Karpas-422 (cell line): ENCODE results near the gene NQO1. TPM values are rescaled to one million over a fixed set of nuclear protein-coding genes. Genes with fewer than 3 reads are reported as not detected.

ENCODE experiments used
- DNase-seq: peaks from one replicate; pipeline ENCODE4 v3.0.0-alpha.2; 2015
- H2AFZ ChIP-seq: fragments of 200-600 bp; sonication (generic); 2 replicates; pipeline ENCODE4 v1.6.1; 2014; ENCODE audit warnings: antibody characterized with exemption, low read length, mixed read lengths
- H3K27ac ChIP-seq: fragments of 200-600 bp; sonication (generic); 2 replicates; pipeline ENCODE4 v1.5.1; 2014; ENCODE audit warnings: mild to moderate bottlenecking, low read length, moderate library complexity
- H3K27me3 ChIP-seq: fragments of 200-600 bp; sonication (generic); 2 replicates; pipeline ENCODE4 v1.6.1; 2014; ENCODE audit warnings: low read length, mixed read lengths
- H3K36me3 ChIP-seq: fragments of 200-600 bp; sonication (generic); 2 replicates; pipeline ENCODE4 v1.6.1; 2014; ENCODE audit warnings: low read length, mixed read lengths; ENCODE audit not compliant: insufficient read depth
- H3K4me1 ChIP-seq: fragments of 200-600 bp; sonication (generic); 2 replicates; pipeline ENCODE4 v1.6.1; 2014; ENCODE audit warnings: mild to moderate bottlenecking, low read length, mixed read lengths
- H3K4me2 ChIP-seq: fragments of 200-600 bp; sonication (generic); 2 replicates; pipeline ENCODE4 v1.6.1; 2014; ENCODE audit warnings: low read length, low read depth, mild to moderate bottlenecking; ENCODE audit not compliant: poor library complexity, severe bottlenecking
- H3K4me3 ChIP-seq: fragments of 200-600 bp; sonication (generic); 2 replicates; pipeline ENCODE4 v1.5.1; 2014; ENCODE audit warnings: mild to moderate bottlenecking, antibody characterized with exemption, low read length, mixed read lengths
- H3K79me2 ChIP-seq: fragments of 200-600 bp; sonication (generic); 2 replicates; pipeline ENCODE4 v1.6.1; 2014; ENCODE audit warnings: mild to moderate bottlenecking, low read length, mixed read lengths
- H3K9ac ChIP-seq: fragments of 200-600 bp; sonication (generic); 2 replicates; pipeline ENCODE4 v1.6.0; 2014; ENCODE audit warnings: low read length
- H3K9me2 ChIP-seq: fragments of 200-600 bp; sonication (generic), shearing (Covaris generic); replicated peaks from 2 replicates; pipeline ENCODE4 v1.6.0; 2014; ENCODE audit warnings: mild to moderate bottlenecking, low read length, moderate library complexity; ENCODE audit not compliant: insufficient read depth
- H3K9me3 ChIP-seq: fragments of 300-700, 200-600 bp; sonication (generic); 2 replicates; pipeline ENCODE4 v1.6.1; 2014; ENCODE audit warnings: low read length, mixed read lengths
- H4K20me1 ChIP-seq: fragments of 200-600 bp; sonication (generic); 2 replicates; pipeline ENCODE4 v1.6.1; 2014; ENCODE audit warnings: mild to moderate bottlenecking, antibody characterized with exemption, low read length, low read depth; ENCODE audit not compliant: insufficient read depth
- total RNA-seq: library from RNA; depleted of rRNA; stranded (reverse); fragments of >200 nt; shearing (Covaris generic); gene quantifications from 2 replicates; pipeline ENCODE4 v1.2.3, GENCODE V29; 2014; ENCODE audit warnings: low replicate concordance

Gene NQO1
- total RNA-seq, 1 experiment from 2014 or later: 16.2 TPM

- Histone ChIP-seq H3K9me2 (no peaks in the 10 kb centered on the region), H4K20me1 (no peaks in the 10 kb centered on the region), H3K27me3 (no peaks in the 10 kb centered on the region), H3K79me2 (no peaks in the 10 kb centered on the region), H3K4me1 (no peaks in the 10 kb centered on the region), H2AFZ (no peak overlapping the region), H3K4me3 (no peak overlapping the region), H3K36me3 (peaks cover 54% of the 10 kb centered on the region; the same call in 1 of the 2 replicates), H3K4me2 (no peak overlapping the region), H3K27ac (no peak overlapping the region), H3K9me3 (no peaks in the 10 kb centered on the region), H3K9ac (no peak overlapping the region)
- no peak for DNase-seq
Observed at GRCh38 chr16:69691980-69692911, 34.1 kb downstream of the NQO1 start.

- Histone ChIP-seq H3K9me2 (no peaks in the 10 kb centered on the region), H3K4me2 (no peak overlapping the region), H3K9me3 (no peaks in the 10 kb centered on the region), H4K20me1 (no peaks in the 10 kb centered on the region), H3K79me2 (no peaks in the 10 kb centered on the region), H3K27me3 (no peaks in the 10 kb centered on the region), H3K9ac (no peak overlapping the region), H2AFZ (no peak overlapping the region), H3K4me1 (no peaks in the 10 kb centered on the region), H3K27ac (no peak overlapping the region), H3K36me3 (peaks cover 36% of the 10 kb centered on the region; the same call in 1 of the 2 replicates), H3K4me3 (no peak overlapping the region)
- no peak for DNase-seq
Observed at GRCh38 chr16:69688589-69688988, 37.8 kb downstream of the NQO1 start.

- Histone ChIP-seq H2AFZ (no peak overlapping the region), H3K27ac (no peak overlapping the region), H3K27me3 (no peaks in the 10 kb centered on the region), H3K4me3 (no peak overlapping the region), H3K9me2 (no peaks in the 10 kb centered on the region), H3K4me1 (no peaks in the 10 kb centered on the region), H3K36me3 (peaks cover 41% of the 10 kb centered on the region), H3K9me3 (no peaks in the 10 kb centered on the region), H3K4me2 (no peak overlapping the region), H3K9ac (no peak overlapping the region), H4K20me1 (no peaks in the 10 kb centered on the region), H3K79me2 (0 out of 2 replicates have a peak, but pooled peaks cover 2% of the 10 kb centered on the region)
- no peak for DNase-seq
Observed at GRCh38 chr16:69680358-69680757, 46.0 kb downstream of the NQO1 start.

GRCh38 chr16:69672998-69673713, 53.2 kb downstream of the NQO1 start:
- Histone ChIP-seq H4K20me1 (no peaks in the 10 kb centered on the region), H3K4me1 (peaks cover 11% of the 10 kb centered on the region; the same call in 1 of the 2 replicates), H3K9me3 (no peaks in the 10 kb centered on the region), H3K4me2 (no peak overlapping the region), H3K79me2 (no peaks in the 10 kb centered on the region), H3K36me3 (peaks cover 35% of the 10 kb centered on the region; the same call in 1 of the 2 replicates), H3K9ac (no peak overlapping the region), H3K27ac (no peak overlapping the region), H3K9me2 (no peaks in the 10 kb centered on the region), H2AFZ (no peak overlapping the region), H3K27me3 (no peaks in the 10 kb centered on the region), H3K4me3 (no peak overlapping the region)
- DNase-seq: no peak

- H3K4me1 ChIP-seq: peaks cover 11% of the 10 kb centered on the region; the same call in 1 of the 2 replicates
- H2AFZ ChIP-seq: no peak overlapping the region
- H3K9me2 ChIP-seq: no peaks in the 10 kb centered on the region
- H3K9me3 ChIP-seq: no peaks in the 10 kb centered on the region
- no peaks in the 10 kb centered on the region for H4K20me1 ChIP-seq
- peaks cover 35% of the 10 kb centered on the region; the same call in 1 of the 2 replicates for H3K36me3 ChIP-seq
- H3K4me2 ChIP-seq: no peak overlapping the region
- no peak overlapping the region for H3K27ac ChIP-seq
- H3K9ac ChIP-seq: no peak overlapping the region
- no peak overlapping the region for H3K4me3 ChIP-seq
- H3K27me3 ChIP-seq: no peaks in the 10 kb centered on the region
- H3K79me2 ChIP-seq: no peaks in the 10 kb centered on the region
- DNase-seq: no peak
Observed at GRCh38 chr16:69672315-69672997, 53.9 kb downstream of the NQO1 start.

GRCh38 chr16:69669577-69669976, 56.8 kb downstream of the NQO1 start:
- H3K9me2 ChIP-seq: no peaks in the 10 kb centered on the region
- no peak overlapping the region for H3K9ac ChIP-seq
- H3K79me2 ChIP-seq: no peaks in the 10 kb centered on the region
- H3K4me1 ChIP-seq: peaks cover 9% of the 10 kb centered on the region; the same call in 1 of the 2 replicates
- H3K36me3 ChIP-seq: peaks cover 21% of the 10 kb centered on the region
- H3K4me2 ChIP-seq: no peak overlapping the region
- no peak for DNase-seq
- H4K20me1 ChIP-seq: no peaks in the 10 kb centered on the region
- H2AFZ ChIP-seq: no peak overlapping the region
- H3K4me3 ChIP-seq: no peak overlapping the region
- no peaks in the 10 kb centered on the region for H3K27me3 ChIP-seq
- H3K27ac ChIP-seq: peak overlapping the region; percentile 44; the same call in 1 of the 2 replicates
- H3K9me3 ChIP-seq: no peaks in the 10 kb centered on the region

GRCh38 chr16:69663846-69664245, 62.5 kb downstream of the NQO1 start:
- no peaks in the 10 kb centered on the region for H3K79me2 ChIP-seq
- H4K20me1 ChIP-seq: no peaks in the 10 kb centered on the region
- H3K4me2 ChIP-seq: no peak overlapping the region
- H3K9me2 ChIP-seq: no peaks in the 10 kb centered on the region
- no peak overlapping the region for H2AFZ ChIP-seq
- H3K4me3 ChIP-seq: no peak overlapping the region
- H3K27me3 ChIP-seq: no peaks in the 10 kb centered on the region
- H3K27ac ChIP-seq: no peak overlapping the region
- H3K4me1 ChIP-seq: no peaks in the 10 kb centered on the region
- no peak for DNase-seq
- H3K36me3 ChIP-seq: peaks cover 21% of the 10 kb centered on the region
- no peaks in the 10 kb centered on the region for H3K9me3 ChIP-seq
- no peak overlapping the region for H3K9ac ChIP-seq

GRCh38 chr16:69662901-69663300, 63.5 kb downstream of the NQO1 start:
- H3K36me3 ChIP-seq: peaks cover 20% of the 10 kb centered on the region
- H3K9ac ChIP-seq: no peak overlapping the region
- H3K9me2 ChIP-seq: no peaks in the 10 kb centered on the region
- no peak for DNase-seq
- H4K20me1 ChIP-seq: no peaks in the 10 kb centered on the region
- H3K4me2 ChIP-seq: no peak overlapping the region
- H3K27me3 ChIP-seq: no peaks in the 10 kb centered on the region
- no peak overlapping the region for H3K27ac ChIP-seq
- no peak overlapping the region for H3K4me3 ChIP-seq
- no peak overlapping the region for H2AFZ ChIP-seq
- H3K4me1 ChIP-seq: no peaks in the 10 kb centered on the region
- H3K9me3 ChIP-seq: no peaks in the 10 kb centered on the region
- H3K79me2 ChIP-seq: no peaks in the 10 kb centered on the region
